ENCODE results near the gene EXOSC5.
"Not testable (repeated sequence)": the region's sequence is repeated elsewhere in the genome, so short reads cannot be mapped to it uniquely, and the experiment has no call there.

EXOSC5 gene

DNA sequence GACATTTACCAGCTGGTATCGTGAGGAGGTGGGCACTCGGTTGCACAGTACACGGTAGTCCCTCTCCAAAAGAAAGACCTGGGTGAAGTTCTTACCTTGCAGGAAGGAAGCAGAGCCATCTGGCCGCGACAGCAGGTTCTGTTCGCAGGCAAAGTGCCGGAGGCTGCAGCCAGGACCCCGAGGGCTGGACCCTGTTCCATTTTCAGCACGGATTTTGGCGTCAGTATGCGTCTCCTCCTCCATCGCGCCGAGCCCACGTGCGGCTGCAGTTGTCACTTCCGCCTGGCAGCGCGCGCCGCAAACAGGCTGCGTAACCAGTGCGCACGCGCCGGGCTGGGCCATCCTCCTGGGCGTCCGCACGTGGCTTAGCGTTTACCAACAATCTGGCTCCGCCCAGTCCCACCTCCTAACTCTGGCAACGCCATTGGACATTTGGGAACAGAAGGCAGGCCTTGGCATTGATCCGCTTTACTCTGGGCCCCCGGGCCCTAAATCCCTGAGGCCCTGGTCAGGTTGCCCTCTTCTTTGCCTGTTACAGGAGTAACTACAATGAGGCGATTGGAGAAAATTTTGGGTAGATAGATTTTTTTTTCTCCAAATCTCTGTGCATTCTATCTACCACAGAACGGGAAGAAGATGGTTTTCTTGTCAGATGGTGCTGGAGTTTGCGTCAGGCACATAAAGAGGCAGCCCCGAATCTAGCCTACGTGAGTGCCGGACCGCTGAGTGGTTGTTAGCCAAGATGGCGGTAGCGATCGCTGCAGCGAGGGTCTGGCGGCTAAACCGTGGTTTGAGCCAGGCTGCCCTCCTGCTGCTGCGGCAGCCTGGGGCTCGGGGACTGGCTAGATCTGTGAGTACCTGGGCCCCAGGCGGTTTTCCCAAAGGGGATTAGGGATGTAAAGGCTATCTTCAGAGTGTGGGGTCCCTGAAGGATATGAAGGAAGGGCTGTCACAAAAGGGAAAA, at the start of gene EXOSC5, which contains the start of gene BCKDHA:
Gene EXOSC5 (minus strand): TSS at position 274 of the 964 bp plus-strand sequence. CDS start 31 bp downstream, at position 243.
Gene BCKDHA (plus strand): TSS at position 733 of the 964 bp plus-strand sequence. CDS start 10 bp downstream, at position 743.
- peak; percentile 98 to 99 for DNase-seq (ENCODE audit: low read depth in 1 of 2, low spot score in 1 of 2)

DNA sequence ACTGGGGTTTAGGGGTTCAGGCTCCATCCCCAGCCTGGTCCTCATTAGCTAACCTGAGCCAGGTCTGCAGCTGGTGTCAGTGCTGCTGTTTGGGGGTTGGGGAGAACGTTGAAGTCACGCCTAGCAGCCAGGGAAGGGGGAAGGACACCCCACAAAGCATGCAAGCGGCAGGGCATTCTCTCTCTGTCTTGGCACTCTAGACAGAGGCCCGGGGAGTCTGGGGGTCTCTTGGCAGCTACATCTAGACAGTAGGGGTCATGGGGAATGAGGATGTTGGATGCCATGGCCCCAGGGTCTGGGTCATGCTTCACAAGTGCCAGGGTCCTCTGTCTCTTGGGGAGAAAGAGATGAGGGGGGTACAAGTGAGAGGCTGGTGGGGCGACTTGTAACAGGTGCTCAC, 48.4 kb upstream of the EXOSC5 start:
- DNase-seq (ENCODE audit: low read depth in 1 of 2, low spot score in 1 of 2): no peak

DNA sequence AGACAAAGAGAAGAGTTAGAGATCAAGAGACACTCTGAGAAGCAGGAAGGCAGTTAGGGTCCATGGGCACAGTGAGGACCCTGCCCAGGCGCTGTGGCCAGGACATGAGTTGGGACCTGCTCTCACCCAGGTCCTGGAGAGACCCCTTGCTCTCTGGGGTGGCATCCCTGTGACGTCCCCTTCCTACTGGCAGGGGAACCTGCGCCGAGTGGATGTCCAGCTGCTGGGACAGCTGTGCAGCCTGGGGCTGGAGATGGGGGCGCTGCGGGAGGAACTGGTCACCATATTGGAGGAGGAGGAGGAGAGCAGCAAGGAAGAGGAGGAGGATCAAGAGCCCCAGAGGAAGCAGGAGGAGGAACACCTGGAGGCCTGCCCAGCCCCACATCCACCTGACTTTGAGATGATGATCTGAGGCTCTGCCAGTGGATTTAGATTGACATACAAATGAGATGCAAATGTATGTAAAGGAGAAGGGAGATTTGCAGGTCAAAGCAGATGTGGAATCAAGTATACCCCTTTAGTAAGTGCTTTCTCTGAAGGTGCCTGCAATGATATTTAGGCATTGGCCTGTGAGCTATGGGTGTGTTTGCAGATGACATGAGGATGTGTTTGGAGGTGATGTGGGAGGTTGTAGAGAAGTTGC, 46.8 kb upstream of the EXOSC5 start:
- DNase-seq (ENCODE audit: low read depth in 1 of 2, low spot score in 1 of 2): no peak

DNA sequence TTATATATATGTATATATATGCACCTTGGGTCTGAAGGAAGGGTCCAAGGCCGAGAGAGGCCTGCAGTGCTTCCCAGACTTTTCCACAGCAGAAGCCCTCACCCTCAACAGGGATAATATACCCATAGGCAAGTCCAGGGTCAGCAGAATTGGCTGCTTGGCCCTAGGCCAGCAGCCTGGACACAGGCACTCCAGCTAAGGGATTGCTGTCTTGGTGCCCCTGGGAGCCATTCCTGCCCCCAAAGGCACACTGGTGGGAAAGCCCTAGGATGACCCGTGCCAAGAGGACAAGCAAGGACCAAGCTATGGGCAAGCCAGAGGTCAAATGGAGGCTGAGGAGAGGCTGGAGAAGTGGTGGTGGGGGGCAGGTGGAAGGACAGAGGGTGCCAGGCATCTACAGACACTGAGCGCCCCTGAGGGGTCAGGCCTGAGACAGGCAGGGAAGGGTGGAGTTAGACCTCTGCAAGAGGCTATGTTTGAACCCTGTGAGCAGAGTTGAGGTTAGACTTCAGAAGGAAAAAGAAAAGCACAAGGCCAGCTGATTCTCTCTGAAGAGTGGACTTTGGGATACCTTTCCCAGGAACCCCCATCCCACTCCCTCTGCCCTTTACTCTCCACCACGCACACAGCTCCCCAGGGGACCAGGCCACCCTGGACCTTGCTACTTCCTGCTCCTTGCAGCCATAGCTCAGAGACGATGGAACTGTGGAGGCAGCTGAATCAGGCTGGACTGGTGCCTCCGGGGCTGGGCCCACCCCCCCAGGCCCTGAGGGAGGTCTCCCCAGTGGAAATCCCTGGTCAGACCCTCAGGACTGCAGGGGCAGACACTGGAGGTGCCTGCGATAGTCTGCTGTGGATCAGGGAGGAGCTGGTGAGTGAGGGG, 45.6 kb upstream of the EXOSC5 start, which contains the start of gene ERICH4:
Gene ERICH4 (plus strand): TSS at position 684 of the 883 bp plus-strand sequence. CDS start 14 bp downstream, at position 698.
- no peak for DNase-seq (ENCODE audit: low read depth in 1 of 2, low spot score in 1 of 2)

DNA sequence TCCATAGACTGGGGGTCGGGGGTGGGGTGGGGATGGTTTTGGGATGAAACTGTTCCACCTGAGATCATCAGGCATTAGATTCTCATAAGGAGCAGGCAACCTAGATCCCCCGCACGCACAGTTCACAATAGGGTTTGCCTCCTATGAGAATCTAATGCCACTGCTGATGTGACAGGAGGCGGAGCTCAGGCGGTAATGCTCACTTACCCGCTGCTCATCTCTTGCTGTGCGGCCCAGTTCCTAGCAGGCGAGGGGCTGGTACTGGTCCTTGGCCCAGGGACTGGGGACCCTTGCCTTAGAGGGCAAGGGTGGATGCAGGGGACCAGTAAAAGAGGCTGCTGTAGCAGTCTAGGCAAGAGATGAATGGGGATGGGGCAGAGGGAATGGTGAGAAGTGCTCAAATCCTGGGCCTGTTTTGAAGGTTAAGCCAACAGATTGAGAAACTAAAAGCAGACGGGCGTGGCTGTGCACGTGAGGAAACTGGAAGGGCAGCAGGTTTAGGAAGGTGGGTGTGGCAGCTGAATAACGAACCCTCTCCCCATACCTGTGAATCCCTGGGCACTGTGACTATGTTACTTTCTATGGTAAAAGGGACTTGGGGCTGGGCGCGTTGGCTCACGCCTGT, 44.3 kb upstream of the EXOSC5 start:
- no peak for DNase-seq (ENCODE audit: low read depth in 1 of 2, low spot score in 1 of 2)

DNA sequence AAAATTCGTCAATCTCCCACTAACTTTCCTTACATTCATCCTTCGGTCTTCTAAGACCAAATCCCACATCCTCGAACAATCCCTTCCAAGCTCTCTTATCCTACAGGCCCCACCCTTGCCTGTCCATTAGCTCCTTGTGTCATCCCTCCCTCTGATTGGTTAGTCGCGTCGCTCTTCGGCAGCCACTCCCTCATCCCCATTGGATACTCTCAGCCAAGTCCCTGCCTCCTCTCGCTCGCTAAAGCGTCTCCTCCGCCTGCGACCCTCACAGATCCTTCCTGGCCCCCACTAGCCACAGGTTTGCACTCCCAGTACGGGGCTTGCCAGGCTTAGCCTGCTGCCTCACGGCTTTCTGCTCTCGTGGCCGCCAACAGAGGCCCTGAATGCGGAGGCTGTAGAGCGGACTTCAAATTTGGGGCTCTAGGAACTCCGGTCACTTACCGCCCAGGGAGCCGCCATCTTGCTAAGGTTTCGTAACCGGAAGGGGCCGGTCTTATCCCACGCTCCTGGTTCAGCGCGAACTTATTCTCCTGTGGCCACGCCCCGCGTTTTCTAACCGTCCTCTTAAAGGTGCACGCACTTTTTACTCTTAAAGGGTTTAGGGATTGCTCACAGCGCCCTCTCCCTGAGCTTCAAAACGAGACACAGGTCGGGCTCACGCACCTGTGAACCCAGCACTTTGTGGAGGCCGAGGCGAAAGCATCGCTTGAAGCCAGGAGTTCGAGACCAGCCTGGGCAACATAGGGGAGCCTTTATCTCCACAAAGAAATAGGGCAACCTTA, 42.5 kb upstream of the EXOSC5 start, which contains the start of gene DMAC2:
Gene DMAC2 (minus strand): TSS at position 472 of the 782 bp plus-strand sequence. CDS start 13 bp downstream, at position 459.
- DNase-seq (ENCODE audit: low read depth in 1 of 2, low spot score in 1 of 2): peak; percentile 85

DNA sequence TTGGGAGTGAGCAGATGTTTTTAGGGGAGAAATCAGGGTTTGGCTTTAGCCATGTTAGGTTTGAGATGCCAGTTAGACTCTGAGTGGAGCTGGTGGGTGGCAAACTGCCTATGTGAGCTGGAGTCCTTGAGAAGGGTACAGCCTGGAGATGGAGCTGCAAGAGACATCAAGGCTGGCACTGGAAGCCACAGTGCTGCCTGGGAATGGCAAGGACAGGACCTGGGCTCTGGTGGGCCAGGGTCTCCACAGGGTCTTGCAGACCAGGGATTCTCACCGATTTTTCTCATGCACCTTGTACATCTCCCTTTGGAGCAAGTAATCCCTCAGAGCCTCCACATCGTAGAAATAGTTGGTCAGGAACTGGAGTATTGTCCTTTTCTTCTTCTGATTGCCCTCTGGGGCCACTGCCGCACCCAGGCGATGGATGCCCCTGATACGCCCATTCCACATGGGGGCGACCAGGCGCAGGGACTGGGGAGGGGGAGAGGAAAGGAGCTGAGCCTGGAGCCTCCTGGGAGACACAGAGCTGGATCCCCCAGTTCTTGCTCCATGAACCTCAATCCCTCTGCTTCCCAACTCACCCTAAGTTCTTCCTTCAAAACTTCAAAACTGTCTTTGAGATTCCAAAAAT, 40.9 kb upstream of the EXOSC5 start:
- no peak for DNase-seq (ENCODE audit: low read depth in 1 of 2, low spot score in 1 of 2)

DNA sequence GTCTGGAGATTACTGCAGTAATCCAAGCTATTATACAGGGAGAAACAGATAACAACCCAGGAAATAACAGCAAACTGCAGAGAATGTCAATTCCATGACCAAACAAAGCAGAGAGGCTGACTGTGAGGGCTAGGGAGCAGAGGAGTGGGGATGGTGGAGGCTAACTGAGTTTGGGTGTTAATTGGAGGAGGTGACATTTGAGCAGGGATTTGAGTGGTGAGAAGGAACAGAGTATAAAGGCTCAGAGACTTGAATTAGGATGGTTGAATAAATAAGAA, 39.5 kb upstream of the EXOSC5 start:
- no peak for DNase-seq (ENCODE audit: low read depth in 1 of 2, low spot score in 1 of 2)

DNA sequence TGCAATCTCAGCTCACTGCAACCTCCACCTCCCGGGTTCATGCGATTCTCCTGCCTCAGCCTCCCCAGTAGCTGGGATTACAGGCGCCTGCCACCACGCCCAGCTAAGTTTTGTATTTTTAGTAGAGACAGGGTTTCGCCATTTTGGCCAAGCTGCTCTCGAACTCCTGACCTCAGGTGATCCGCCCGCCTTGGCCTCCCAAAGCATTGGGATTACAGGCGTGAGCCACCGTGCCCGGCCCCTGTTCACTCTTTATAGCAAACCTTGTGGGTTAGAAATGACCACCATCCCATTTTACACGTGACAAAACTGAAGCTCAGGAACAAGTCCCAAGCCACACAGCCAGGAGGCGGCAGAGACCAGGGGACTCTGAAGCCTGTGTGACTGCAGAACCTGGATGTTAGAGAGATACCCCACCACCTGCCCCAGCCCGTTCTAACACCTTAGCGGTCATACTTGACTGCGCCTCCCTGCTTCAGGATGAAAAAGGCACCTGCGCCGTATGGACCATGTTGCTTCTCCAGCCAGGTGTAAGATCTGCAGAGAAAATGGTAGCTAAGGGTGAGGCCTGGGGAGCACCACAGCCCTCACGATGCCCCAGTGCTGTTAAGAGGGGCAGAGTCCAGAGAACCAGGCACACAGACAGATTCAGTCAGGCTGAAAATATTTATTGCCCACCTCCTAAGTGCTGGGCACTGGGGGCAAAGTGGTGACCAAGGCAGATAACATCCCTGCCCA, 38.9 kb upstream of the EXOSC5 start:
- DNase-seq (ENCODE audit: low read depth in 1 of 2, low spot score in 1 of 2): no peak

DNA sequence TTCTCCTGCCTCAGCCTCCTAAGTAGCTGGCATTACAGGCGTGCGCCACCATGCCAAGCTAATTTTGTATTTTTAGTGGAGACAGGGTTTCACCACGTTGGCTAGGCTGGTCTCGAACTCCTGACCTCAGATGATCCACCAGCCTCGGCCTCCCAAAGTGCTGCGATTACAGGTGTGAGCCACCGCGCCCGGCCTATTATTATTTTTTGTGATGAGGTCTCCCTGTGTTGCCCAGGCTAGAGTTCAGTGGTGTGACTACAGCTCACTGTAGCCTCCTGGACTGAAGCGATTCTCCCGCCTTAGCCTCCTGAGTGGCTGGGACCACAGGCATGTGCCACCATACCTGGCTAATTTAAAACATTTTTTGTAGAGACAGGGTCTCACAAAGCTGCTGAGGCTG, 38.2 kb upstream of the EXOSC5 start:
- not testable (repeated sequence) for DNase-seq (ENCODE audit: low read depth in 1 of 2, low spot score in 1 of 2)

DNA sequence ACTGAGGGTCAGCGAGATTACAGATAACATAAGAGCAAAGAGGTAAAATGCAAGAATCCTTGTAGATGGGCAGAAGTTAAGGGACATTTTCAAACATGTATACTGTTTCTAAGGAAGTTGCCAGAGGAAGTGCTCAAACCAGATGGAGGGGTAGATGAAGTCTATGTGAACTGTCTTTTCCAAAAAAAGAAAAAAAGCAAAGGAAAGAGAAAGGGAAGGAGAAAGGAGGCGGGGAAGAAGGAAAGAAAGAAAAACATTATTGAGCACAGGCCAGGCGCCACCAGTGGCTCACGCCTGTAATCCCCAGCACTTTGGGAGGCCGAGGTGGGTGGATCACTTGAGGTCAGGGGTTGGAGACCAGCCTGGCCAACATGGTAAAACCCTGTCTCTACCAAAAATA, 37.3 kb upstream of the EXOSC5 start:
- no peak for DNase-seq (ENCODE audit: low read depth in 1 of 2, low spot score in 1 of 2)

DNA sequence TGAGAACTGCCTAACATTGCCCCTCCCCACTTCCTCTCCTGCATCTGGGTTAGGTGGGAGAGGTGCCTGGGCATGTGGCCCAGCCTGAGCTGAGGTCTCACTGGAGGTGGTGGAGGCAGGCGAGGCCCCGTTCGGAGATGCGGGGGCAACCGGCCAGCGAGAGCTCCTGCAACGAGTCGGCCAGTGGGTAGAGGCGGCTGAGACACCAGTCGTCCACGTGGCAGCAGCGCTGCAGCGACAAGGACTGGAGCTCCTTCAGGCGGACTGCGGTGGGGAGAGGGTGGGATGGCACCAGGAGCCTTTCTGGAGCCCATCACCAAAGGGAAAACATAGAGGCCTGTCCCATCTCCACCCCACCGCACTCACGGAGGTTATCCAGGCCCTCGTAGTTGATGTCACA, 36.0 kb upstream of the EXOSC5 start:
- no peak for DNase-seq (ENCODE audit: low read depth in 1 of 2, low spot score in 1 of 2)

DNA sequence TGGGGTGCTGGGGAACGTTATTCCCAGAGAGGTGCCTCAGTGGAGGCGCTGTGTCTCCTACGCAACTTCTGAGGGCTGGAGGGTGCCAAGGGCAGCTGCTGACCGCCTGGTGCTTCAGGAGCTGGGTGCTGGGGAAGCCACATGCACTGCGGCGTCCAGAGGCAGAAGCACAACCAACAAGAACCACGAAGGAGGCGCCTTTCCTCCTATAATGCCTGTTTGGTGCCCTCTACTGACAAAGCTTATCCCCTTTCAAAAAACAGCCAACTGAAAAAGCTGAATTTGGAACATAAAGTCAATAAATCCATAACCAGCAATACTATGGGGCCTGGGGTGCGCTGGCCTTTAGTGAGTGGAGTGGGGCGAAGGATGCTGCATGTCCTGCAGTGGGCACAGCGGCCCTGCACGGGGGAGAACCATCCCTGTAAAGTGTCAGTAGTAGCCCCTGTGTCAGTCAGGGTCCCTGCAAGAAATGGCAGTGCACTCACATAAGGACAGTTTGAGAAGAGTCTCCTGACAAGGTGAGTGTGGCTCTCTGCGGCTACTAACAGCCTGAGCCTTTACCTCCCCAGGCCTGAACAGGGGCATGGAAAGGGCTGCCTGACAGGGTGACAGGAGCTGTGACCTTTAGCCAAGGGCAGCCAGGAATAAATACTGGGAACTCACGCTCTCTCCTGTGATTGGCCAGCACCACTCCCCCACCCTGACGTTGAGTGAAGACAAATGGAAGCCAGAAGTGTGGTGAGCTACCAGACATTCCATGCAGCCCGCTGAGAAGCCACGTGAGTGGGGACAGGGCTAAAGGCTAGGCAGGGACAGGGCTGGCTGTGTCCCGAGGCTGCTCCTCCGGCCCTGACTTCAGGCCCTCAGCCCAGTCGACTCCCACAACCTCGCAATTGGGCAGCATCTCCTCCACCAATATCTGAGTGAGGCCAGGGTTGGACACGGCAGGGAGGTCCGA, 34.5 kb upstream of the EXOSC5 start:
- DNase-seq (ENCODE audit: low read depth in 1 of 2, low spot score in 1 of 2): no peak

DNA sequence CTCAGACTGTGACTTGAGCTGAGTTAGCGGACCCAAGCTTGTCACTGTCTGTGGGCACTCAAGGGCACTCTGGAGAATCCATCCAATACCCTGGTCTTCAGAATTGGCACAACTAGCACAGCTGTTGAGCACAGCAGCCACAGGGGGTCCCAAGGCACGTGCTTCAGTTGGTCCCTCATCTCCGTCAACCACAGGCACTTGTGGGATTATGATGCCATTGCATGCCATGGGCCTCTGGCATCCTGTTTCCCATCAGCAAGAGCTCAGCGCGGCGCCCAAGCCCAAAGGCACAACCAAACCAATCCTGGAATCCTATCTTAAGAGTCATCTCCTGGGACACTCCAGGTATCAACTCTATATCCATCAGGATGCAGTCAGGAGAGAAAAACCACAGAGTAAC, 33.8 kb upstream of the EXOSC5 start:
- no peak for DNase-seq (ENCODE audit: low read depth in 1 of 2, low spot score in 1 of 2)

DNA sequence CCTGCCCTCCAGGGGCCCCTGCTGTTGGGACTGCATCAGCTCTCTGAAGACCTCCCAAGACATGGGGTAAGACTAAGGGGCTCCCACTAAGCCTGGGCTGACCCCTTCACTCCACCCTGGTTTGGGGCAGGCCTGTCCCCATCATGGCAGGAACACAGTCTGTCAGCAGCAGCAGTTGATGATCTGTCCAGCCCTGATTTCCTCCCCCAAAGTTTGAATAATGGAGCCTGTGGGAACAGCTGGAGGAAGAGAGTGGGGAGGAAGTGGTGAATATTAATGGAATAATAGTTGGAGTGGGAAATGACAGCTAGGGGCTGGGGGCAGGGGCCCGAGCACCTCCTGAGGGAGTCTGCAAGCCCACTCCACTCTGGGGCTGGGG, 31.3 kb upstream of the EXOSC5 start:
- no peak for DNase-seq (ENCODE audit: low read depth in 1 of 2, low spot score in 1 of 2)

DNA sequence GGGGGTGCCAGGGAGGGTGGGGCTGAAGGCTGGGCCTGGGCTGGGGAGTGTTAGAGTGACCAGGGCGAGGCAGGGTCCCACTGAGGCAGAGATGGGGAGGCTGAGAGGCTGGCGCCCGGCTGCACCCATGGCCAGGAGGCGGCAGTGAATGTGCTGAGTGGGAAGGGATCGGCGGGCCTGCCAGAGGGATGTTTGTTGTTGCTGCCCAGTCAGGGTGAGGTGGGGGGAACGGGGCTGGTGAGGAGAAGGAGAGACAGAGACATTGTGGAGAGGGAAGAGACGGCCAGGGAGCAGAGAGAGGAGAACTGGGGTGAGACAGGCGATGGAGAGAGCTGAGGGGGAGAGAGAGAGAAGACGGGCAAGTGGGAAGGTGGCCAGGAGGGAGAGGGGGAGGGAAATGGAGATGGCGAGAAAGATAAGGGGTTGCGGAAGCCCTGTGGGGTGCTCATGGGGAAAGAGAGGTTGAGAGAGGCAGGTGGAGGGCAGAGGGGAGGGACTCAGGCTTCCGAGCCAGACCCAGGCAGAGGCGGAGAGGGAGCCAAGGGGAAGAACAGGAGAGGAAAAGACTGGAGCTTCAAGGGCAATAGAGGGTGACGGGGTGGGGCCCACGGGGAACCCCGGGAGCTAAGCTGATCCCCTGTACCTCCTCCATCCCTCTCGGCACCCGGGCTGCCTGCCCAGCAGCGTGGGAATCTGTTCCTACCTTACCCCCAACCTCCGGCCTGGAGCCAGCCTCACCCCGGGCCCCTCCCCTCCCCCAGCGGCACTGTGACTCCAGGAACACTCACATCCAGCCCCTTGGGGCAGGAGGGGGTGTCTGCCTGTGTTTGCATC, 30.7 kb upstream of the EXOSC5 start:
- peak; percentile 17 to 21 for DNase-seq (ENCODE audit: low read depth in 1 of 2, low spot score in 1 of 2)

Data from activated T-helper 1 cell treated with anti-CD3 and anti-CD28 coated beads, Interleukin-2, amount 50 U/mL, for 16 hours (primary cell).